CD14-positive monocyte (primary cell): ENCODE measurements around the gene CTDSPL. TPM values are rescaled to one million over a fixed set of nuclear protein-coding genes. Genes with fewer than 3 reads are reported as not detected.

Source experiments
- DNase-seq, 3 donors: peaks; one replicate each; pipeline ENCODE4 v3.0.0-alpha.2; 2011 to 2022
- H2AFZ ChIP-seq: 2 replicates; pipeline ENCODE4 v1.6.0; 2012; ENCODE audit warnings: mild to moderate bottlenecking, low read depth, low read length, inconsistent platforms; ENCODE audit not compliant: insufficient read depth, poor library complexity, severe bottlenecking
- H3K27ac ChIP-seq, 2 donors: 1 replicate in 1 of 2; 2 replicates in 1 of 2; pipeline ENCODE4 v1.5.1; 2012 to 2013; ENCODE audit warnings: low read length in 2 of 2, control low read depth in 1 of 2, inconsistent platforms in 1 of 2, low read depth in 1 of 2, mild to moderate bottlenecking in 1 of 2
- H3K27me3 ChIP-seq, 2 donors: one replicate each; pipeline versions ENCODE4 v1.6.0 to v1.6.1; 2011 to 2013; ENCODE audit warnings: low read length in 2 of 2; ENCODE audit not compliant: control insufficient read depth in 2 of 2, insufficient read depth in 2 of 2
- H3K36me3 ChIP-seq, 2 donors: replicated peaks in 1 of 2; 1 replicate in 1 of 2; 2 replicates in 1 of 2; pipeline versions ENCODE4 v1.5.1 to v1.6.1; 2012 to 2013; ENCODE audit warnings: low read length in 2 of 2, control low read depth in 1 of 2, inconsistent platforms in 1 of 2, mild to moderate bottlenecking in 1 of 2; ENCODE audit not compliant: insufficient read depth in 2 of 2, control insufficient read depth in 1 of 2
- H3K4me1 ChIP-seq, 2 donors: 1 replicate in 1 of 2; 2 replicates in 1 of 2; pipeline versions ENCODE4 v1.5.1 to v1.6.1; 2012 to 2013; ENCODE audit warnings: low read length in 2 of 2, control low read depth in 1 of 2, inconsistent platforms in 1 of 2, mild to moderate bottlenecking in 1 of 2, moderate library complexity in 1 of 2; ENCODE audit not compliant: insufficient read depth in 2 of 2, control insufficient read depth in 1 of 2
- H3K4me2 ChIP-seq: replicated peaks from 2 replicates; pipeline ENCODE3; 2012; ENCODE audit warnings: low read length, moderate library complexity, mild to moderate bottlenecking; ENCODE audit not compliant: poor library complexity, severe bottlenecking; ENCODE audit errors: extremely low read depth
- H3K4me3 ChIP-seq, 3 experiments: fragments of 200-600 bp in 1 of 3; sonication (generic) in 1 of 3; replicated peaks in 1 of 3; 1 replicate in 2 of 3; 2 replicates in 1 of 3; pipeline ENCODE4 v1.5.1; 2011 to 2013; ENCODE audit warnings: low read length in 3 of 3, mild to moderate bottlenecking in 3 of 3, control low read depth in 2 of 3, low read depth in 2 of 3, inconsistent platforms in 1 of 3, moderate library complexity in 1 of 3
- H3K79me2 ChIP-seq: 2 replicates; pipeline ENCODE4 v1.6.0; 2012; ENCODE audit warnings: mild to moderate bottlenecking, control low read depth, inconsistent platforms, low read length, moderate library complexity; ENCODE audit not compliant: insufficient read depth
- H3K9ac ChIP-seq: 2 replicates; pipeline ENCODE4 v1.6.0; 2017; ENCODE audit warnings: low read length, mild to moderate bottlenecking; ENCODE audit not compliant: insufficient read depth, poor library complexity, severe bottlenecking
- H3K9me3 ChIP-seq, 2 donors: replicated peaks in 1 of 2; 1 replicate in 1 of 2; 2 replicates in 1 of 2; pipeline versions ENCODE4 v1.5.1 to v1.6.1; 2012 to 2013; ENCODE audit warnings: low read length in 2 of 2, control low read depth in 1 of 2; ENCODE audit not compliant: control insufficient read depth in 1 of 2, insufficient read depth in 1 of 2
- H4K20me1 ChIP-seq: 2 replicates; pipeline ENCODE4 v1.6.0; 2012; ENCODE audit warnings: mild to moderate bottlenecking, low read length, control low read depth, moderate library complexity; ENCODE audit not compliant: insufficient read depth
- H3K27ac Mint-ChIP-seq, 7 donors: one replicate each; pipeline ENCODE4 v1.8.0; 2020; ENCODE audit warnings: mild to moderate bottlenecking in 7 of 7, mixed read lengths in 7 of 7, moderate library complexity in 6 of 7, inconsistent platforms in 2 of 7
- H3K27me3 Mint-ChIP-seq, 3 donors: one replicate each; pipeline ENCODE4 v1.8.0; 2021 to 2022; ENCODE audit warnings: low read depth in 3 of 3, mild to moderate bottlenecking in 3 of 3, mixed read lengths in 3 of 3, moderate library complexity in 3 of 3, inconsistent platforms in 1 of 3
- H3K36me3 Mint-ChIP-seq, 2 donors: one replicate each; pipeline ENCODE4 v1.8.0; 2020; ENCODE audit warnings: mixed read lengths in 2 of 2, inconsistent platforms in 1 of 2, mild to moderate bottlenecking in 1 of 2
- H3K4me1 Mint-ChIP-seq: one replicate; pipeline ENCODE4 v1.8.0; 2020; ENCODE audit warnings: mild to moderate bottlenecking, mixed read lengths
- H3K4me3 Mint-ChIP-seq, 2 donors: one replicate each; pipeline ENCODE4 v1.8.0; 2020; ENCODE audit warnings: mild to moderate bottlenecking in 2 of 2, mixed read lengths in 2 of 2, moderate library complexity in 1 of 2
- H3K9me3 Mint-ChIP-seq, 7 donors: one replicate each; pipeline ENCODE4 v1.8.0; 2020 to 2022; ENCODE audit warnings: mixed read lengths in 7 of 7, mild to moderate bottlenecking in 6 of 7, moderate library complexity in 6 of 7, inconsistent platforms in 2 of 7
- CTCF ChIP-seq: fragments of 200-600 bp; IDR thresholded peaks from one replicate; pipeline ENCODE4 v1.8.0; 2022; ENCODE audit warnings: antibody characterized with exemption, mild to moderate bottlenecking
- WGBS: methylation state at CpG from one replicate; pipeline ENCODE4 v1.1.5; 2013; ENCODE audit warnings: missing lambda C conversion rate; ENCODE audit not compliant: insufficient coverage; 5-methylcytosine and 5-hydroxymethylcytosine counted together
- intact Hi-C, 2 donors: fragments of 100-400 bp; cut with micrococcal nuclease; formaldehyde crosslinking; loops; one replicate each; pipeline versions ENCODE4 v1.15.0 to v1.15.1; 2023
- polyA plus RNA-seq, 3 donors: library from polyadenylated mRNA; depleted of rRNA in 1 of 3; unstranded in 2 of 3; stranded (reverse) in 1 of 3; fragments of 300-500 nt in 2 of 3; fragments of >200 nt in 1 of 3; fragmentation: Illumina TruSeq in 2 of 3; gene quantifications; 1 replicate in 2 of 3; 2 replicates in 1 of 3; pipeline ENCODE4 v1.2.3, GENCODE V29; 2012 to 2021

CTDSPL gene
- polyA plus RNA-seq, 3 donors, result 0.15 to 0.69 (median 0.33) TPM

- Mint-ChIP-seq H3K9me3 (peaks cover 0 to 4% (median 0%) of the 10 kb centered on the region in 7 donors), H3K36me3 (peaks cover 14 to 19% of the 10 kb centered on the region in 2 donors), H3K4me3 (no peak overlapping the region), H3K27ac (peak overlapping the region in 1 of 7 donors; percentile 65), H3K4me1 (peaks cover 21% of the 10 kb centered on the region), H3K27me3 (peaks cover 5 to 9% (median 6%) of the 10 kb centered on the region in 3 donors)
- Histone ChIP-seq H3K9ac (no peak overlapping the region), H2AFZ (no peak overlapping the region), H3K4me1 (peaks cover 19 to 21% of the 10 kb centered on the region in 2 donors), H3K9me3 (no peaks in the 10 kb centered on the region), H3K4me3 (no peak overlapping the region), H3K36me3 (peaks cover 0 to 4% of the 10 kb centered on the region in 2 donors), H3K4me2 (no peak overlapping the region), H3K27ac (no peak overlapping the region), H3K79me2 (no peaks in the 10 kb centered on the region), H3K27me3 (peaks cover 0 to 6% of the 10 kb centered on the region in 2 donors), H4K20me1 (no peaks in the 10 kb centered on the region)
- no peak for DNase-seq
- no peak for TF ChIP-seq CTCF
- WGBS, result no CpG with 5 or more reads among the region's 3 CpGs
- intact Hi-C loops, result no loop called here
Measured at GRCh38 chr3:38022301-38022700, 160.6 kb downstream of the CTDSPL start.

- peak overlapping the region in 2 of 7 donors; percentile 97 to 99 for H3K27ac Mint-ChIP-seq
- peak in 1 of 3 donors; percentile 58 for DNase-seq
- 96% methylated on average over 5 of the region's 6 CpGs for WGBS
- Histone ChIP-seq H3K4me2 (peak overlapping the region; percentile 97), H3K27me3 (peaks cover 5 to 14% of the 10 kb centered on the region in 2 donors), H3K4me1 (peaks cover 19 to 21% of the 10 kb centered on the region in 2 donors), H3K4me3 (no peak overlapping the region), H3K9ac (no peak overlapping the region), H3K79me2 (no peaks in the 10 kb centered on the region), H4K20me1 (no peaks in the 10 kb centered on the region), H2AFZ (no peak overlapping the region), H3K36me3 (peaks cover 0 to 2% of the 10 kb centered on the region in 2 donors), H3K27ac (peak overlapping the region in 1 of 2 donors; percentile 93), H3K9me3 (no peaks in the 10 kb centered on the region)
- no peak for TF ChIP-seq CTCF
- intact Hi-C loops, result no loop called here
- H3K36me3 Mint-ChIP-seq, result peaks cover 19 to 21% of the 10 kb centered on the region in 2 donors
- H3K4me3 Mint-ChIP-seq, result peak overlapping the region in 1 of 2 donors; percentile 99
- H3K27me3 Mint-ChIP-seq, result peaks cover 13 to 17% (median 14%) of the 10 kb centered on the region in 3 donors
- peaks cover 21% of the 10 kb centered on the region for H3K4me1 Mint-ChIP-seq
- peaks cover 0 to 4% (median 0%) of the 10 kb centered on the region in 7 donors for H3K9me3 Mint-ChIP-seq
Measured at GRCh38 chr3:38022896-38023709, 161.4 kb downstream of the CTDSPL start.
